Caco-2 (cell line): ENCODE data around the gene SZRD1. TPM values are rescaled to one million over a fixed set of nuclear protein-coding genes. Genes with fewer than 3 reads are reported as not detected.

Source experiments
- BruUV-seq: library from RNA; stranded (reverse); fragments of 400-500 nt; replicated peaks from 2 replicates; lab custom pipeline; 2021; lab: Mats Ljungman, UMichigan
- CTCF ChIA-PET: fragments of 300-600 bp; sonication (Branson Sonifier 250); formaldehyde crosslinking; loops from one replicate; lab custom pipeline; 2022; ENCODE audit warnings: antibody characterized with exemption; lab: Charles Lee
- POLR2A ChIA-PET: fragments of 300-600 bp; sonication (Branson Sonifier 250); formaldehyde crosslinking; loops from one replicate; lab custom pipeline; 2022; ENCODE audit warnings: antibody characterized with exemption; lab: Charles Lee
- DNase-seq, 2 experiments: peaks; one replicate each; pipeline versions ENCODE4 v3.0.0 to v3.0.0-alpha.2; 2020 to 2022
- H3K27me3 ChIP-seq: replicated peaks from 2 replicates; pipeline ENCODE4 v1.6.0; 2011; ENCODE audit warnings: low read length; ENCODE audit not compliant: control insufficient read depth, insufficient read depth
- H3K36me3 ChIP-seq: 2 replicates; pipeline ENCODE4 v1.5.1; 2011; ENCODE audit warnings: low read length; ENCODE audit not compliant: control insufficient read depth, insufficient read depth
- H3K4me1 ChIP-seq: fragments of 250-450 bp; sonication (Bioruptor Pico); 2 replicates; pipeline ENCODE4 v1.5.1; 2020; ENCODE audit warnings: mild to moderate bottlenecking
- H3K4me3 ChIP-seq: 2 replicates; pipeline ENCODE4 v1.5.1; 2011; ENCODE audit warnings: low read depth, mild to moderate bottlenecking, control low read depth, low read length
- H3K9me3 ChIP-seq: fragments of 250-450 bp; sonication (Bioruptor Pico); 2 replicates; pipeline ENCODE4 v1.5.1; 2020; ENCODE audit warnings: mild to moderate bottlenecking, moderate library complexity
- H3K27ac Mint-ChIP-seq: one replicate; pipeline ENCODE4 v1.8.0; 2022; ENCODE audit warnings: mixed read lengths; ENCODE audit not compliant: unreplicated experiment
- H3K27me3 Mint-ChIP-seq: one replicate; pipeline ENCODE4 v1.8.0; 2022; ENCODE audit warnings: mixed read lengths; ENCODE audit not compliant: insufficient read depth, unreplicated experiment
- H3K36me3 Mint-ChIP-seq: one replicate; pipeline ENCODE4 v1.8.0; 2022; ENCODE audit warnings: mild to moderate bottlenecking, mixed read lengths; ENCODE audit not compliant: insufficient read depth, unreplicated experiment
- H3K4me1 Mint-ChIP-seq: one replicate; pipeline ENCODE4 v1.8.0; 2022; ENCODE audit warnings: low read depth, mixed read lengths; ENCODE audit not compliant: unreplicated experiment
- H3K4me3 Mint-ChIP-seq: one replicate; pipeline ENCODE4 v1.8.0; 2022; ENCODE audit warnings: mild to moderate bottlenecking, moderate library complexity, mixed read lengths; ENCODE audit not compliant: unreplicated experiment
- H3K9me3 Mint-ChIP-seq: one replicate; pipeline ENCODE4 v1.8.0; 2022; ENCODE audit warnings: mixed read lengths; ENCODE audit not compliant: unreplicated experiment
- intact Hi-C: fragments of 100-400 bp; cut with micrococcal nuclease; formaldehyde crosslinking; loops from one replicate; pipeline ENCODE4 v1.10.0; 2022; ENCODE audit not compliant: unreplicated experiment
- total RNA-seq: library from RNA; stranded (reverse); gene quantifications from 2 replicates; pipeline ENCODE4 v1.2.3, GENCODE V29; 2022
- TF ChIP-seq, protein P1 (sequence below), 2 experiments: fragments of 200-600 bp in 1 of 2; IDR thresholded peaks; 1 replicate in 1 of 2; 2 replicates in 1 of 2; pipeline versions ENCODE4 v1.5.1 to v1.8.0; 2011 to 2022; ENCODE audit warnings: antibody characterized with exemption in 1 of 2, control low read depth in 1 of 2, inconsistent platforms in 1 of 2, low read depth in 1 of 2, low read length in 1 of 2, mild to moderate bottlenecking in 1 of 2, moderate library complexity in 1 of 2; ENCODE audit not compliant: insufficient read depth in 1 of 2, severe bottlenecking in 1 of 2, unreplicated experiment in 1 of 2

SZRD1 gene
- total RNA-seq, 1 experiment from 2014 or later = 93.8 TPM

DNA sequence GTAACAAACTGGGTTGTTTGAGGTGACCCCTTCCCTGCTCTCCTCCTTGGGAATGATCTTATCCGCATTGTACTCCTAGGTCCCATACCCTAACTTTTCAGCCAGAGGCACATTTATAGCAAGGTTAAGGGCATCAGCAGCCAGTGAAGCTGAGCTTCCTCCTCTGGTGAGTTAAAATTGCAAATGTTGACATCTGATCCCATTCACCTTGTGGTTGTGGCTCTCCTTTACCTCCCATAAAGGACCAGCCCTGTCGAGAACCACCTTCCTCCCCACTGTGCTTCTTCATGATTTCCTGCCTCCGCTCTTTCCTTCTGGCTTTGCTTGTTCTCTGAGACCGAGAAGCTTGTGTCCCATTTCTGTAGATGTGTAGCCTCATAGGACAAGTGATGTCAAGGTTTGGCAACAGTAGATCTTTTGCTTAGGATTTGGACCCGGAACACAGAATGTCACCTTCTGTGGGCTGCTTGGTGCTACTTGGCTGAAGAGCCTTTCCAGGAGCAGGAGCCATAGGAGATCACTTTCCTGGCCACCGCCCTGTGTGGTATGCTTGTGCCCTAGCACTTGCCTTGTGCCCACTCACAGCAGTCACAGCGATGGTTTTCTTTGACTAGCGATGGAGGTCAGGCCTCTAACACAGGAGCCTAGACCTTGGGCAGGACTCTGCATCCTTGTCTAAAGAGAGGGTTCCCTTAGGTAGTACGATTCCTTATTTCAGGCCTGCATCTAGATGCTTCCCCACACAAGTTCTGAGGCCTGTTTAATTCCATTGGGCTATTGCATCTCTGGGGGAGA, 18.8 kb downstream of the SZRD1 start:
- H3K27ac Mint-ChIP-seq = no peak overlapping the region

DNA sequence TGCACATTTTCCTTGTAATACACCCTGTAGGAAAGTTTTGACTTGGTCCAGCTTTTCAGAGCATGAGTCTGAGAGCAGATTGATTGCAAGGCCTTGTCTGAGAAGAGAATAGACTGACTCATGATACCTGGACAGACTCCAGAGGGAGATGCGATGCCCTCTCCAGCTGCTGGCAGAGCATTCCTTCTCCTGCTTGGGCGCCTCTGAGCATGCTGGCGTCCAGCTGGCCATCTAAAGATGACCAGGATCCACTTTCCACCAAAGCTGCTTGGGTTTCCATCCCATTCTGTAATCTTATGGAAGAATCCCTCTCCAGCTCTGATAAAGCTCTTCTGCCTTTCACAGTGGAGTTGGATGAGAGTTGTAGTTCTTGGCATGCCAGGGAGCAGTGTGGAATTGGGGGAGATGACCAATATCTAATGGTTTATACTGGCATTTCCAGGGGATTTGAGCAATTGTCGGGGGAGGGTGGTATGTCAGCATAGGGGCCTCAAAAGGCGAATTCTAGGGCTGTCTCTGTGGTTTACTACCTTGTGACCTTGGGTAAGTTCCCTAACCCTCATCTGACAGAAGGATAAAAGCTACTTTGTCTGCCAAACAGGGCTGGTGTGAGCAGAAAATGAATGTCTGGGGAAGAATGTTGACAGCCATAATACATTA, 19.5 kb downstream of the SZRD1 start:
- Mint-ChIP-seq H3K27me3 (no peaks in the 10 kb centered on the region), H3K4me3 (no peak overlapping the region), H3K27ac (no peak overlapping the region), H3K36me3 (peaks cover 15% of the 10 kb centered on the region), H3K4me1 (peaks cover 7% of the 10 kb centered on the region), H3K9me3 (no peaks in the 10 kb centered on the region)
- CTCF ChIA-PET = no interaction called here
- TF ChIP-seq, protein P1, sequence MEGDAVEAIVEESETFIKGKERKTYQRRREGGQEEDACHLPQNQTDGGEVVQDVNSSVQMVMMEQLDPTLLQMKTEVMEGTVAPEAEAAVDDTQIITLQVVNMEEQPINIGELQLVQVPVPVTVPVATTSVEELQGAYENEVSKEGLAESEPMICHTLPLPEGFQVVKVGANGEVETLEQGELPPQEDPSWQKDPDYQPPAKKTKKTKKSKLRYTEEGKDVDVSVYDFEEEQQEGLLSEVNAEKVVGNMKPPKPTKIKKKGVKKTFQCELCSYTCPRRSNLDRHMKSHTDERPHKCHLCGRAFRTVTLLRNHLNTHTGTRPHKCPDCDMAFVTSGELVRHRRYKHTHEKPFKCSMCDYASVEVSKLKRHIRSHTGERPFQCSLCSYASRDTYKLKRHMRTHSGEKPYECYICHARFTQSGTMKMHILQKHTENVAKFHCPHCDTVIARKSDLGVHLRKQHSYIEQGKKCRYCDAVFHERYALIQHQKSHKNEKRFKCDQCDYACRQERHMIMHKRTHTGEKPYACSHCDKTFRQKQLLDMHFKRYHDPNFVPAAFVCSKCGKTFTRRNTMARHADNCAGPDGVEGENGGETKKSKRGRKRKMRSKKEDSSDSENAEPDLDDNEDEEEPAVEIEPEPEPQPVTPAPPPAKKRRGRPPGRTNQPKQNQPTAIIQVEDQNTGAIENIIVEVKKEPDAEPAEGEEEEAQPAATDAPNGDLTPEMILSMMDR (IDR thresholded peaks at IDR 0.05; ENCODE audit: insufficient read depth in 1 of 2, low read depth in 1 of 2, low read length in 1 of 2, severe bottlenecking in 1 of 2, unreplicated experiment in 1 of 2) = no peak
- Histone ChIP-seq H3K4me3 (no peak overlapping the region), H3K27me3 (no peaks in the 10 kb centered on the region), H3K36me3 (no peaks in the 10 kb centered on the region; the same call in 1 of the 2 replicates), H3K4me1 (no peaks in the 10 kb centered on the region), H3K9me3 (no peaks in the 10 kb centered on the region)
- BruUV-seq = no TSS peak
- intact Hi-C loops = no loop called here
- POLR2A ChIA-PET = no interaction called here
- DNase-seq = no peak

More for the DNA sequence above, 18.8 kb downstream of the SZRD1 start:
- no peak for DNase-seq
- no TSS peak for BruUV-seq
- no peaks in the 10 kb centered on the region for H3K4me1 ChIP-seq
- no peak overlapping the region for H3K4me3 ChIP-seq
- ChIA-PET POLR2A (no interaction called here), CTCF (interaction anchor here (0.6 kb wide), 1 partner anchor 49 kb away, joined by 3 read pairs; no protein-coding TSS in a partner anchor)
- H3K36me3 ChIP-seq = no peaks in the 10 kb centered on the region; the same call in 1 of the 2 replicates
- H3K27me3 ChIP-seq = no peaks in the 10 kb centered on the region
- peaks cover 6% of the 10 kb centered on the region for H3K4me1 Mint-ChIP-seq
- no peaks in the 10 kb centered on the region for H3K9me3 Mint-ChIP-seq
- intact Hi-C loops = no loop called here
- TF ChIP-seq, protein P1 (IDR thresholded peaks at IDR 0.05; ENCODE audit: insufficient read depth in 1 of 2, low read depth in 1 of 2, low read length in 1 of 2, severe bottlenecking in 1 of 2, unreplicated experiment in 1 of 2) = no peak
- no peaks in the 10 kb centered on the region for H3K9me3 ChIP-seq
- no peaks in the 10 kb centered on the region for H3K27me3 Mint-ChIP-seq
- no peak overlapping the region for H3K4me3 Mint-ChIP-seq
- peaks cover 20% of the 10 kb centered on the region for H3K36me3 Mint-ChIP-seq

DNA sequence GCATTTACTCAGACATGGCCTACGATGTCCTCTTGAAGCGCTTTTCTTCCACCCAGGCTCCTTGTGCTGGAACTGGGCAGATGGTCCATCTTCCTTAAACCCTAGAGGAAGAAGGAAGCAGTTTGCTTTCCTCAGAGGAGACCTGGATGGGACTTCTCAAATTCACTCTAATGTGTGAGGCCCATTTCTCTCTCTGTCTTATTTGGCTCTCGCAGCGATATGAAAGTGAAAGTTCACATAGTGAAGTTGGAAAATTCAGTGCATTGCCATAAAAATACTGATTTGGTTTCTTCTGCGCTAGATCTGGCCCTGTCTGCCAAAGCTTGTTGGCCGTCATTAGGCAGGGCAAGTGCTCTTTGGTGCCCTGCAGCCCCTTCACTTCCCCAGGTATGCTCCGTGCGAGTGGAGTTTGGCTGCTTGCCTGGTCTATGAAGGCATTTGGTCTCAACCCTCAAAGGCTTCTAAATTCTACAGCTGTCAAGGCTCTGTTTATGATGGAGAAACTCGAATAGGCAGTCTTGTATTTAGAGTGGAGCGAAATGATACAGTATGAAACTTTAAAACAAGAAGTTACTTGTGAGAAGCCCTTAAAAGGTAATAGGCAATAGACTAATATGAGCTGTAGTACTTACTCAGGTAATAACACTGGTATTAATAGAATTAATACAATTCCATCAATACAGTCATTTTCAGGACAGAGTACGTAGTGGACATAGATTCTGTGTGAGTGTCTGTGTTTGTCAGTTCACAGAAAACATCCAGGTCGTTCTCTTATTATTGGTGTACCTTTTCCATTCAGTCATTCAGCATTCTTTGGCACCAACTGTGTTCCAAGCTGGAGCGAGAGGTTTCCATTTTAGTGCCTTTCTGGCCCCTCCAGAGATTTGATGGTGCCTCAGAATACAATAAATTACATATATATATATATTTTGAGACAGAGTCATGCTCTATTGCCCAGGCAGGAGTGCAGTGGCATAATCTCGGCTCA, 20.5 kb downstream of the SZRD1 start:
- TF ChIP-seq, protein P1 (IDR thresholded peaks at IDR 0.05; ENCODE audit: insufficient read depth in 1 of 2, low read depth in 1 of 2, low read length in 1 of 2, severe bottlenecking in 1 of 2, unreplicated experiment in 1 of 2) = no peak
- no peaks in the 10 kb centered on the region for H3K9me3 Mint-ChIP-seq
- no peaks in the 10 kb centered on the region for H3K27me3 Mint-ChIP-seq
- H3K9me3 ChIP-seq = no peaks in the 10 kb centered on the region
- H3K36me3 Mint-ChIP-seq = peaks cover 13% of the 10 kb centered on the region
- H3K36me3 ChIP-seq = no peaks in the 10 kb centered on the region; the same call in 1 of the 2 replicates
- ChIA-PET POLR2A (no interaction called here), CTCF (no interaction called here)
- no peak overlapping the region for H3K4me3 ChIP-seq
- no peaks in the 10 kb centered on the region for H3K27me3 ChIP-seq
- intact Hi-C loops = no loop called here
- DNase-seq = no peak
- no TSS peak for BruUV-seq
- no peaks in the 10 kb centered on the region for H3K4me1 ChIP-seq
- peaks cover 7% of the 10 kb centered on the region for H3K4me1 Mint-ChIP-seq
- no peak overlapping the region for H3K4me3 Mint-ChIP-seq
- H3K27ac Mint-ChIP-seq = no peak overlapping the region
